Immature natural killer cell (primary cell): ENCODE data around the gene ROGDI. TPM values are rescaled to one million over a fixed set of nuclear protein-coding genes. Genes with fewer than 3 reads are reported as not detected.
A peak's percentile ranks its signal among the peaks of the same experiment; 100 is the strongest.

Experiments used
- DNase-seq, 3 donors: peaks; one replicate each; pipeline ENCODE4 v3.0.0; 2022; ENCODE audit warnings: mixed read lengths in 1 of 3
- H3K27ac Mint-ChIP-seq, 6 donors: one replicate each; pipeline ENCODE4 v1.8.0; 2020; ENCODE audit warnings: mixed read lengths in 6 of 6, mild to moderate bottlenecking in 5 of 6, inconsistent platforms in 4 of 6, moderate library complexity in 3 of 6
- H3K27me3 Mint-ChIP-seq, 3 donors: one replicate each; pipeline ENCODE4 v1.8.0; 2020 to 2021; ENCODE audit warnings: low read depth in 3 of 3, mild to moderate bottlenecking in 3 of 3, mixed read lengths in 3 of 3, moderate library complexity in 3 of 3, inconsistent platforms in 1 of 3
- H3K36me3 Mint-ChIP-seq, 3 donors: one replicate each; pipeline ENCODE4 v1.8.0; 2020; ENCODE audit warnings: mixed read lengths in 3 of 3, inconsistent platforms in 2 of 3, mild to moderate bottlenecking in 2 of 3
- H3K4me1 Mint-ChIP-seq, 2 donors: one replicate each; pipeline ENCODE4 v1.8.0; 2020; ENCODE audit warnings: inconsistent platforms in 2 of 2, mild to moderate bottlenecking in 2 of 2, mixed read lengths in 2 of 2, moderate library complexity in 1 of 2
- H3K4me3 Mint-ChIP-seq, 5 donors: one replicate each; pipeline ENCODE4 v1.8.0; 2020; ENCODE audit warnings: mild to moderate bottlenecking in 5 of 5, mixed read lengths in 5 of 5, inconsistent platforms in 3 of 5, moderate library complexity in 3 of 5
- H3K9me3 Mint-ChIP-seq, 6 donors: one replicate each; pipeline ENCODE4 v1.8.0; 2020; ENCODE audit warnings: mild to moderate bottlenecking in 6 of 6, mixed read lengths in 6 of 6, inconsistent platforms in 4 of 6, moderate library complexity in 3 of 6
- polyA plus RNA-seq, 3 donors: library from polyadenylated mRNA; unstranded; fragments of 300-500 nt; fragmentation: Illumina TruSeq; gene quantifications; one replicate each; pipeline ENCODE4 v1.2.3, GENCODE V29; 2021

The ROGDI gene
- polyA plus RNA-seq, 3 donors from 2014 or later = 4.8 to 9.3 (median 5.4) TPM

DNA sequence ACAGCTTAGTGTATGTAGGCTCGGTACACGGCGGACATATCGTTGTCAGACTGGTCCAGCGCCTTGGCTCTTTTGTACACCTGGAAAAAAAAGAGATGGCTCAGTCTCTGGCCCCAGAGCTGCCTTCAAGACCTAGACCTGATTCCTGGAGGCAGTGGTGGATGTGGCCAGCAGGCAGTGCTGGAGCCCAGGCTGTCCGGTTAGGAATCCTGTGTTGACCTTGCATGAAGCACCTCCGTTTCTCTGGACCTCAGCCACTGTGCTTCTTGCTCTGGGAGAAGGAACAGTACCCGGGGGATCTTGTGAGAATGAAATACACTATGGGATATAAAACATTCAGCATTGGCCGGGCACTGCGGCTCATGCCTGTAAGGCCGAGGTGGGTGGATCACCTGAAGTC, 2.8 kb upstream of the ROGDI start:
- Mint-ChIP-seq H3K36me3 (peaks cover 0 to 8% (median 0%) of the 10 kb centered on the region in 3 donors), H3K4me1 (peaks cover 11 to 14% of the 10 kb centered on the region in 2 donors), H3K27me3 (peaks cover 0 to 2% (median 0%) of the 10 kb centered on the region in 3 donors), H3K9me3 (no peaks in the 10 kb centered on the region), H3K4me3 (no peak overlapping the region), H3K27ac (peak overlapping the region in 1 of 6 donors; percentile 40)
- DNase-seq = no peak

DNA sequence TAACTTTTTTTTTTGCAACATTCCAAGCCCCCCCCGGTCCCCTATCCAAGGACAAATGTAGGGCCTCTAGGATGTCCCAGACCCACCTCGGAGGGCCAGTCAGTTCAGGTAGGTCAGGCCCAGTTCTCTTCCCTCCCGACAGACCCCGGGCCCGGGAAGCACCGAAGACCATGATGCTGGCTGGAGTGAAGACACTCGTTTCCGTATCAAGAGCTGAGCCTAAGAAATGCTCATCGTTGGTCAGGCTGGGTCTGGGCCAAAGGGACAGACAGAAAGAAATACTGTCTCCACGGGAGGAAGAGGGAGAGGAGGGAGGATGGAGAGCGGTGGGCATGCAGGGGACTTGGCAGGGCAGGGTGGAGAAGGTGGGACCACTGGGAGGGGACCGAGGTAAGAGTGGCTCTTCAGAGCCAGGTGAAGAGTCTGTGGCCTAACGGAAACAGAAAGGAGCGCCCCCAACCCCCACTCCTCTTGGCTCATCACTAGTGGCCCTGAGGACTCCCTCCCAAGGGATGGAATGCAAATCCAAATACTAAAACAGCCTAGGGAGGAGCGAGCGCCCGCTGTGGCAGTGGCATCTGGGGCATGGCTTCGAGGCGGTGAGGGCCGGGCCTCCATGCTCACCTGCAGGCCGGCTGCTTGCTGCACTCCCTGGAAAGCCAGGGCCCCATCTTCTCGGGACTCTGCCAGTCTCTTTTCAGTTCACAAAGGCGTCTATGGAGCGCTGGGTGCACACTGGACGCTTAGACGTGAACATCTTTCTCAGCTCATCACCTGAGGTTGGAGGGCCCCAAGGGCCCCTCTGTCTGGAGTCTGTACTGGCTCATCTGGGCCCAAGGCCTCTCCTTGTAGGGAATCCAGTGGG, 1.7 kb upstream of the ROGDI start:
- H3K27ac Mint-ChIP-seq = peak overlapping the region in 1 of 6 donors; percentile 49
- H3K27me3 Mint-ChIP-seq = peaks cover 0 to 2% (median 0%) of the 10 kb centered on the region in 3 donors
- no peaks in the 10 kb centered on the region for H3K9me3 Mint-ChIP-seq
- H3K36me3 Mint-ChIP-seq = peaks cover 0 to 8% (median 0%) of the 10 kb centered on the region in 3 donors
- DNase-seq = no peak
- peaks cover 11 to 14% of the 10 kb centered on the region in 2 donors for H3K4me1 Mint-ChIP-seq
- H3K4me3 Mint-ChIP-seq = peak overlapping the region in 4 of 5 donors; percentile 15 to 88 (median 58)

DNA sequence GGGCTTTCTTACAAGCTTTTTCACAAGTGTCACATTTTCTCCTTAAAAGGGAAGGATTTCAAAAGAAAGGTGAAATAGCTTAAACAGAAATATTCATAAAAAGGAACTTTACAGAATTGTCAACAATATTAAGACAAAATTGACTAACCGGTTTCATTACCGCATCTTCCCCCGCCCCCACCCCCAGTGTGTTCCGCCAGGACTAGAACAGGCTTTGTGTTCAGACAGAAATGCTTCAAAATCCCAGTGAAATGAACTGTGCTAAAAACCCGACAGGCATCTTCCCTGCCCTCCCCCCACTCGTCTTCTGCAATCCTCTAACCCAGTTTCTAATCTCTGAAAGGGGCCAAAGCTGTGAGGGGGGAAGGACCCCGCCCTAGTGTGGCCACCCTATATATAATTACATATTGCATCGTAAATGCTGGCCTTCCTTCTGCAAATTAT, 990 bp upstream of the ROGDI start:
- Mint-ChIP-seq H3K9me3 (no peaks in the 10 kb centered on the region), H3K4me1 (peaks cover 11 to 14% of the 10 kb centered on the region in 2 donors), H3K36me3 (peaks cover 0 to 8% (median 0%) of the 10 kb centered on the region in 3 donors), H3K4me3 (peak overlapping the region; percentile 82 to 88 (median 84)), H3K27ac (peak overlapping the region in 2 of 6 donors; percentile 67 to 72), H3K27me3 (peaks cover 0 to 2% (median 0%) of the 10 kb centered on the region in 3 donors)
- no peak for DNase-seq

DNA sequence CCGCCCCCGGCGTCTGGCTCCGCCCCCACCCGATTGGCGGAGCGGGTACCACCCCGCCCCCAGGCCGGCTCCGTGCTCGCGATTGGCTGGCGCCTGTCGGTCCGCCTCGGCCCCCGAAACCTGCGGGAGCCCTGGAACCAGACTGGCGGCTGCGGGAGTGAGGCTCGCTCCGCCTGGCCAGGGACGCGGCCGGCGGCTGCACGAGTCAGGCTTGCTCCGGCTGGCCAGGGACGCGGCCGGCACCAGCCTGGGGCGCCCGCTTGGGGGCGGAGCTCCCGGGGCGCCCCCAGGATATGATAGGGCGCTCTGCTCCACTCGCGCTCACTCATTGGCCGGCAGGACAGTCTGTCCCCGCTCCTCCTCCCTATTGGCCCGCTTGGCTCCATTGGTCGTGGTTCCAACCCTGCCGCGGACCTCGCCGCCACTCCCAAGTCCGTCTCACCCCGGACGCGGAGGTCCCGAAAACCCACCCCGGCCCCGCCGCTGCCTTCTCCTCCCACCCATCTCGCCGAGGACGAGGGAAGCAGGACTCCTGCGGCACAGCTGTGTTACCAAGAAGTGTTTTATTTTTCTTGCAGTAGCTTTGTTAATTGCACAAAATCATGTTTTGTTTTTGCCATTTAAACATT, 340 bp upstream of the ROGDI start:
- Mint-ChIP-seq H3K4me1 (peaks cover 11 to 14% of the 10 kb centered on the region in 2 donors), H3K9me3 (no peaks in the 10 kb centered on the region), H3K4me3 (peak overlapping the region; percentile 82 to 88 (median 84)), H3K27me3 (peaks cover 0 to 2% (median 0%) of the 10 kb centered on the region in 3 donors), H3K27ac (peak overlapping the region in 5 of 6 donors; percentile 26 to 73 (median 67)), H3K36me3 (peaks cover 0 to 7% (median 0%) of the 10 kb centered on the region in 3 donors)
- DNase-seq = peak; percentile 88 to 90 (median 90)

DNA sequence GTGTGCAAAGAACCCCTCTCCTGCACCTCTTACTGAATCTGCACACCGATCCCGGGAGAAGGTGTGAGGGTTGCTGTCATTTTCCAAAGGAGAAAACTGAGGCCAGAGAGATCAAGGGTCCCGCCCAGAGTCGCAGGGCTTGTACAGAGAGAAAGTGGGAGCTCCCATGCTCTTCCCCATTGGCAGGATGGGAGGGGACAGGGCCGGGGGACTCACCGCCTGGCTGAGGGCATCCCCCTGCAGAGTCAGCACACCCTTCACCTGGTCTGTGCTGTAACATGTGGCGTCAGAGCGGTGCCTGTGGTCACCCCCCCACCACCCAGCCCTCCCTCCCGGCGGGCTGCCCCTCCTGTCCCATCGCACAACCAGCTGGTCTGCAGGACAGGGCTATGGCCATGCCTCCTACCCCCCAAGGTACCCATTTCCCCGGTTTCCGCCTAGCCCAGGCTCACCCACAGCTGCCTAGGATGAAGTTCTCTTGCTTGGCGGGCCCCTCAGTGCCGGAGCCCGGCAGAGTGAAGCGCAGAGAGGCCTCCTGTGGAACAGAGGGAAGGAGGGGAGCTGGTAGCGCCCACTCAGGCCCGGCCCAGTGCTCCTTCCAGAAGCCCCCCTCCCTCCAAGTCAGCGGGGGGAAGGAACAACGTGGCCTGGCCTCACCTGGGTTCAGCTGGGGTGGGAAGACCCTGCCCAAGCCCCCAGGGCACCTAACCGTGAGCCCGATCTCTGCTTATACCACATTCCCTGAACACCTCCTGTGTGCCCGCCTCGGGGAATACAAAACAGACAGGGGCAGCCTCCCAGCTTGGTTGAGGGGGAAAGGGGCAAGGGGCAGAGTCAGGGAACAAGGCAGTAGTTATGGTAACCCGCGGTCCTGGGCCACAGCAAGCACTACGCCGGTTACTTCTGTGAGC, 1.1 kb downstream of the ROGDI start:
- no peaks in the 10 kb centered on the region for H3K9me3 Mint-ChIP-seq
- no peak for DNase-seq
- H3K36me3 Mint-ChIP-seq = no peaks in the 10 kb centered on the region
- peaks cover 0 to 2% (median 0%) of the 10 kb centered on the region in 3 donors for H3K27me3 Mint-ChIP-seq
- peaks cover 11 to 14% of the 10 kb centered on the region in 2 donors for H3K4me1 Mint-ChIP-seq
- peak overlapping the region; percentile 71 to 85 (median 79) for H3K4me3 Mint-ChIP-seq
- H3K27ac Mint-ChIP-seq = peak overlapping the region in 2 of 6 donors; percentile 43 to 48

DNA sequence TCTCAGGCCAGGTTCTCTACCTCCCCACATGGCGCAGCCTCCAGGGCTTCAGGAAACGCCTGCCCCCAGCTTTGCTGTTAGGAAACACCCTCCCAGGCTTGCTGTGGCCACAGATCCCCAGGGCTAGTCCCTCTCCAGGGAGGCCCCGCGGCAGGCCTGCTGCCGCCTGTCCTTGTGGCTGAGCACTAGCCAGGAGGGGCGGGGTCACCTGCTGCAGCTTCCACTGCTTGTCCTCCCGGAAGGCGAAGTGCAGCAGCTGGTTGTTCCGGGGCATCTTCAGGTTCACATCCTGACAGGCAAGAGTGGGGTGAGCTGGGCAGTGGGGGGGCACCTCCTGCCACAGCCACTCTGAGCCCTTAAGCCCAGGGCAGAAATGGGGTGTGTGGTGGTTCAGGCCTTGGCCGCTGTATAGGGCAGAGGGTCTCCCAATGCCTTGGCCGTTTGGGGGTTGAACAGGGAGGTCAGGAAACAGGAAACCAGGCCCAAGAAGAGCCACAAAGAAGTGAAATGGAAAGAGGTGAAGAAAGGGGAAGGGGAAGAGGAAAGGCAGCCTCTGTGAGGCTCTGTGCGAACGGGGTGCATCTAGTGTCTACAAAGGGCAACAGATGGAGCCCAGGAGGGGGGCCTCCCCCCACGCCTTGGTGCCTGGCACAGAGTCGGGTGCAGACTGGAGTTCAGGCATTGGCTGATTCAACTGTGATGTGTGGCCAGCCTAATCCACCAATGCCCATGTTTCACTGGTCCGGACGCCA, 2.0 kb downstream of the ROGDI start:
- peak overlapping the region in 3 of 6 donors; percentile 16 to 40 (median 17) for H3K27ac Mint-ChIP-seq
- H3K27me3 Mint-ChIP-seq = peaks cover 0 to 2% (median 0%) of the 10 kb centered on the region in 3 donors
- peak overlapping the region; percentile 7 to 55 (median 48) for H3K4me3 Mint-ChIP-seq
- no peak for DNase-seq
- H3K4me1 Mint-ChIP-seq = peaks cover 11 to 14% of the 10 kb centered on the region in 2 donors
- no peaks in the 10 kb centered on the region for H3K36me3 Mint-ChIP-seq
- no peaks in the 10 kb centered on the region for H3K9me3 Mint-ChIP-seq

DNA sequence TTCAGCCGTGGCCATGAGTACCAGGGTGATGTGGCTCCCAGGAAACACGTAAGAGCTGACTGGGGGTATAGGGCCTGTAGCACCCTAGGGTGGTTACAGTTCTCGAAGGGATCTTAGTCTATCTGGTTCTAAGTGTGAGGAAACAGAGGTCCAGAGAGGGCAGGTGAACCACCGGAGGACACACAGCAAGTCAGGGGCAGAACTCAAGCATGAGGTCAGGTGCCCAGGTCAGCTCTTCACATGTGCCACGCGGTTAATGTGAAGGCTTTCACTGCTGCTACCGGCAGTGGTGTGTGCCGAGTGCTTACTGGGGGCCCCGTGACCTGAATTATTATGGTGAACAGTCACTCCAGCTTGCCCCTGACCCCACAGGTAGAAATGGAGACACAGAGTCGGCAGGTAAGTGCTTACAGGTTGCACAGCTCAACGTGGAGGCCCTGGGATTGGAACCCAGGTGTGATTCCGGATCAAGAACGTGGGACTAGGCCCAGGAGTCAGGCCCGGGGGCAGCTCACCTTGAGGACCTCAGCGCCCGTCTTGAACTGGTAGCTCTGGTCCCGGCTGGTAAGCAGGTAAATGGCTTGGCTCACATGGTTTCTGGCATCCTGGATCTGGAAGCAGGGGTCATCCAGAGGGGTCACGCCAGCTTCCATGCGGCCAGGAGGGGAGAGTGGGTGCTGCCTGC, 3.1 kb downstream of the ROGDI start:
- no peaks in the 10 kb centered on the region for H3K9me3 Mint-ChIP-seq
- peaks cover 0 to 2% (median 0%) of the 10 kb centered on the region in 3 donors for H3K27me3 Mint-ChIP-seq
- H3K36me3 Mint-ChIP-seq = no peaks in the 10 kb centered on the region
- peaks cover 11 to 14% of the 10 kb centered on the region in 2 donors for H3K4me1 Mint-ChIP-seq
- no peak for DNase-seq
- no peak overlapping the region for H3K27ac Mint-ChIP-seq
- H3K4me3 Mint-ChIP-seq = peak overlapping the region in 1 of 5 donors; percentile 21

DNA sequence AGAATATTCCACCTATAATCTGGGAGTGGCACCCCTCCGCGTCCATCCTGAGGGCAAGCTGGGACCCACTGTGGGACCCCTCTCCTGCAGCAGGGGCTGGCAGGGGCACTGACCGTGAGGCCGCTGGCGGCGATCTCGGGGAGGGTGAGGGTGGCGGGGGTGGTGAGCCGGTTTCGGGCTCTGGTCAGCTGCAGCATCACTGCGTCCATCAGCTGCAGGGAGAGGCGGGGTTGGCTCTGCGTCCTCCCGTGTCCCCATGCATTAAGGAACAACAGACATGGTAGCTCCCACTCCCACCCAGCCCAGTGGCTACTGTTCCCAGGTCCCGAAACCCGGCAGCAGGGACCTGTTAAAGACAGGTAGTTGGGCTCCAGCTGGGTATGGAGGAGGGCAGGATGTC, 4.0 kb downstream of the ROGDI start:
- Mint-ChIP-seq H3K27me3 (peaks cover 0 to 2% (median 0%) of the 10 kb centered on the region in 3 donors), H3K4me3 (no peak overlapping the region), H3K9me3 (no peaks in the 10 kb centered on the region), H3K27ac (no peak overlapping the region), H3K36me3 (no peaks in the 10 kb centered on the region), H3K4me1 (peaks cover 7 to 12% of the 10 kb centered on the region in 2 donors)
- no peak for DNase-seq

DNA sequence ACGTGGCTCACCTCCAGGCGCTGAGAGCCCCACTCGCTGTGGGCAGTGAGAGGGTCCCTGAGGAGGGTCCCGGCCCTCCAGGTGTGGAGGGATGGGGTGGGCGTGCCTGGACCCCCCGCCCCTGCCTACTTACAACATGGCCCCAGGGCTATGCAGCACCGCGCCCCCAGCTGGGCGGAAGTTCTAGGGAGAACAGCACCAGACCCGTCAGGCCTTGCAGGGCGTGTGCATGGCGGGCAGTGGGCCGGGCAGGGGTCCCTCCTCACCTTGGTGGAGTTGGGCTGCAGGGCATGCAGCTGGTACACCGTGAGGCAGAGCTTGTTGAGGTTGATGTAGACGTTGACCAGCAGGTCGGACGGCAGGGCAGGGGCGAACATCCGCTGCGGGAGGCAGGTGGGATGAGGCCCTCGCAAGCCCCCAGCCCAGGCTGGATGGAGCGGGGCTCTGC, 4.6 kb downstream of the ROGDI start:
- no peaks in the 10 kb centered on the region for H3K9me3 Mint-ChIP-seq
- no peaks in the 10 kb centered on the region for H3K36me3 Mint-ChIP-seq
- DNase-seq = no peak
- no peak overlapping the region for H3K4me3 Mint-ChIP-seq
- no peak overlapping the region for H3K27ac Mint-ChIP-seq
- H3K27me3 Mint-ChIP-seq = no peaks in the 10 kb centered on the region
- peaks cover under 1 to 7% of the 10 kb centered on the region in 2 donors for H3K4me1 Mint-ChIP-seq

DNA sequence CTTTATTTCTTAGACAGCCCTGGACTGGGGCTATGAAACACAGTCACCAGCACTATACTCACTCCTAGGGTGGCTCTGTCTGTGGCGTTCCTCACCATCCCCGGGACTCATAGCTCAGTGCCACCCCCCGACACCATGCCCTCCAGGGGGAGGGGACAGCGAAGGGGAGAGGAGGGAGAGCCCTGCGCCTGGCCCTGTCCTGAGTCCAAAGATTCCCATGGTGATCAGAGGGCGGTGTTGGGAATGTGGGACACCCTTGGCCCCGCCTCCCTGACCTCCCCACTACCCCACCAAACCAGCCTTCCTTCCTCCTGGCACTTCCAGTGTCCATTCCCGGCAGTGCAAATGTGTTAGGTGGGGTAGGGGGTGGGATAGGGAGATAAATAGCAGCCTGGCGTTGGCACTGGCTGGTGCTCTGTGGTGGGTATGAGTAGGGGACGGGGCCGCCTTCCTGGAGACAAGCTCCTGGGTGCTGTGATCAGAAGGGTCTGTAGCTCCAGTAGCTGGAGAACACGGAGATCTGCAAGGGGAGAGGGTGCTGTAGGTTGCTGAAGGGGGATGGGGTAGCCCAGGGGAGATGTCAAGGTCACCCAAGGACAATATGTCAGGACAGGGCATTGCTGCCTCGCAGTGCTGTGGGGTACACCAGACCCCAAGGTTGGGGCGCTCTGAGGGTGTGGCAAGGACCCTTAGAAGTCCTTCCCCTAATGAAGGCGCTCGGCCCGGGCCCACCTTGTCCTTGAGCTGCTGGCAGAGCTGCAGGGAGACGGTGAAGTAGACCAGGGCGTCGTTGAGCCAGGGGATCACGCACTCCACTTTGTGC, 5.2 kb downstream of the ROGDI start:
- no peaks in the 10 kb centered on the region for H3K9me3 Mint-ChIP-seq
- no peak overlapping the region for H3K4me3 Mint-ChIP-seq
- no peaks in the 10 kb centered on the region for H3K27me3 Mint-ChIP-seq
- DNase-seq = no peak
- H3K4me1 Mint-ChIP-seq = peaks cover 0 to 7% of the 10 kb centered on the region in 2 donors
- no peak overlapping the region for H3K27ac Mint-ChIP-seq
- H3K36me3 Mint-ChIP-seq = no peaks in the 10 kb centered on the region

DNA sequence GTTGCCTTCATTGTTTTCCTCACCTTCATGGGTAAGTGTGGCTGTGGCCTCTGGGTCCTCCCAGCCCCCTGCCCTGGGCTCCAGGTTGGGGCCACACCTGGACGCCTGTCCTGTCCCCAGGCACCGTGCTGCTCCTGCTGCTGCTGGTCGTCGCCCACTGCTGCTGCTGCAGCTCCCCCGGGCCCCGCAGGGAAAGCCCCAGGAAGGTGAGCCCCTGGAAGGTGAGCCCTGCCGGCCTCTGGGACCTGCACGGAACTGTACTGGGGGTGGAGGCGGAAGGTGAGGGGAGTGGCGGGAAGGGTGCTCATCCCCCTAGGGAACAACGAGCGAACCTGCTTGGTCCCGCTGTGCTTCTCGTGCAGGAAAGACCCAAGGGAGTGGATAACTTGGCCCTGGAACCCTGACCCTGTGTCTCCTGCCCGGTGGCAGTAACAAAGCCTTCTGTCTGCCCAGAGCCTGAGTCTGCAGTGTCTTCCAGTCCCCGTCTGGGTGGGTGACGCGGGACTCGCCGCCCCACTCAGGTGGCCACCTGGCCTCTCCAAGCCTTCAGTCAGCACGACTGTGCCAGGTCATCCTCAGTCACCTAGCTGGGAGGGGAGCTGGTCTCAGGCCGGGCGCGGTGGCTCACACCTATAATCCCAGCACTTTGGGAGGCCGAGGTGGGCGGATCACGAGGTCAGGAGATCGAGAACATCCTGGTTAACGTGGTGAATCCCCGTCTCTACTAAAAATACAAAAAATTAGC, 6.4 kb downstream of the ROGDI start:
- Mint-ChIP-seq H3K9me3 (no peaks in the 10 kb centered on the region), H3K27ac (no peak overlapping the region), H3K4me1 (peaks cover 0 to 7% of the 10 kb centered on the region in 2 donors), H3K4me3 (no peak overlapping the region), H3K36me3 (no peaks in the 10 kb centered on the region), H3K27me3 (no peaks in the 10 kb centered on the region)
- DNase-seq = no peak
